ENCODE data around the gene SCART1. TPM values are rescaled to one million over a fixed set of nuclear protein-coding genes. Genes with fewer than 3 reads are reported as not detected.
"Not testable (repeated sequence)": the region's sequence is repeated elsewhere in the genome, so short reads cannot be mapped to it uniquely, and the experiment has no call there.

SCART1 gene
- total RNA-seq, 1 experiment from 2014 or later, result 1.1 TPM

GRCh38 chr10:133422807-133423771, 30.7 kb upstream of the SCART1 start:
- Mint-ChIP-seq H3K4me1 (no peaks in the 10 kb centered on the region), H3K36me3 (peaks cover 3% of the 10 kb centered on the region), H3K27ac (no peak overlapping the region), H3K9me3 (no peaks in the 10 kb centered on the region), H3K4me3 (peak overlapping the region; percentile 62), H3K27me3 (ENCODE audit: low read depth) (peaks cover 14% of the 10 kb centered on the region)
- TF ChIP-seq, protein P1, sequence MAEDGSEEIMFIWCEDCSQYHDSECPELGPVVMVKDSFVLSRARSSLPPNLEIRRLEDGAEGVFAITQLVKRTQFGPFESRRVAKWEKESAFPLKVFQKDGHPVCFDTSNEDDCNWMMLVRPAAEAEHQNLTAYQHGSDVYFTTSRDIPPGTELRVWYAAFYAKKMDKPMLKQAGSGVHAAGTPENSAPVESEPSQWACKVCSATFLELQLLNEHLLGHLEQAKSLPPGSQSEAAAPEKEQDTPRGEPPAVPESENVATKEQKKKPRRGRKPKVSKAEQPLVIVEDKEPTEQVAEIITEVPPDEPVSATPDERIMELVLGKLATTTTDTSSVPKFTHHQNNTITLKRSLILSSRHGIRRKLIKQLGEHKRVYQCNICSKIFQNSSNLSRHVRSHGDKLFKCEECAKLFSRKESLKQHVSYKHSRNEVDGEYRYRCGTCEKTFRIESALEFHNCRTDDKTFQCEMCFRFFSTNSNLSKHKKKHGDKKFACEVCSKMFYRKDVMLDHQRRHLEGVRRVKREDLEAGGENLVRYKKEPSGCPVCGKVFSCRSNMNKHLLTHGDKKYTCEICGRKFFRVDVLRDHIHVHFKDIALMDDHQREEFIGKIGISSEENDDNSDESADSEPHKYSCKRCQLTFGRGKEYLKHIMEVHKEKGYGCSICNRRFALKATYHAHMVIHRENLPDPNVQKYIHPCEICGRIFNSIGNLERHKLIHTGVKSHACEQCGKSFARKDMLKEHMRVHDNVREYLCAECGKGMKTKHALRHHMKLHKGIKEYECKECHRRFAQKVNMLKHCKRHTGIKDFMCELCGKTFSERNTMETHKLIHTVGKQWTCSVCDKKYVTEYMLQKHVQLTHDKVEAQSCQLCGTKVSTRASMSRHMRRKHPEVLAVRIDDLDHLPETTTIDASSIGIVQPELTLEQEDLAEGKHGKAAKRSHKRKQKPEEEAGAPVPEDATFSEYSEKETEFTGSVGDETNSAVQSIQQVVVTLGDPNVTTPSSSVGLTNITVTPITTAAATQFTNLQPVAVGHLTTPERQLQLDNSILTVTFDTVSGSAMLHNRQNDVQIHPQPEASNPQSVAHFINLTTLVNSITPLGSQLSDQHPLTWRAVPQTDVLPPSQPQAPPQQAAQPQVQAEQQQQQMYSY (CRISPR knock-in tag; IDR thresholded peaks at IDR 0.05), result peak; percentile 34; the same call in 1 of the 2 replicates
- TF ChIP-seq SP1 (CRISPR knock-in tag; conservative IDR thresholded peaks at IDR 0.05) (no peak), ZNF219 (CRISPR knock-in tag; IDR thresholded peaks at IDR 0.05; ENCODE audit: borderline replicate concordance) (no peak)
- ATAC-seq (peak; percentile 42), DNase-seq (ENCODE audit: low spot score) (no peak)
- CTCF ChIA-PET, result interaction anchor here (1.2 kb wide), 1 partner anchor 93 kb away, joined by 4 read pairs; no protein-coding TSS in a partner anchor
- POLR2A ChIA-PET, result no interaction called here

- peaks cover 14% of the 10 kb centered on the region for H3K27me3 Mint-ChIP-seq (ENCODE audit: low read depth)
- DNase-seq (ENCODE audit: low spot score); H3K4me1 Mint-ChIP-seq; H3K36me3 Mint-ChIP-seq; POLR2A ChIA-PET; H3K9me3 Mint-ChIP-seq; H3K27ac Mint-ChIP-seq; H3K4me3 Mint-ChIP-seq; CTCF ChIA-PET: not testable (repeated sequence)
- peak; percentile 10 for ATAC-seq
Measured at GRCh38 chr10:133424102-133424501, 29.6 kb upstream of the SCART1 start.

DNA sequence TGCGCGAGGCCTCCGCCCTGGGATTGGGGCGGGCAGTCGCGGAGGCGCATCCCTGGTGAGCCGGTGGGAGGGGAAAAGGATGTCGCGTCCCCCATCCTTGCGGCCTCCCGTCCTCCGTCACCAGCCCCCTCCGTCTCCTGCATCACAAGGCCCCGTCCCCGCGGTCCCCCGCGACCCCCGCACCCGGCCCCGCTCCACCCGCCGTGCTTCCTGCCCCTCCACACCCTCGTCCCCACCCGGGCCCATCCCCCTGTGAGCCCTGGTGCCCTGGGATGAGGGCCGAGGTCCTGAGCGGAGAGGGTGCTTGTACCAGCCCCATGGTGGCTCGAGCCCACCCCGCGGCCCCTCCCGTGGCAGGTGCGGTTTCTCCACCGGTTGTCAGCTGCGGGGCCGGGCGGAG, 29.1 kb upstream of the SCART1 start, which contains the start of gene SPRN:
Gene SPRN, minus strand, starts transcription at position 25 of the 400 bp plus-strand sequence. CDS start 944 bp downstream, outside the sequence.
- ATAC-seq; H3K36me3 Mint-ChIP-seq; H3K4me1 Mint-ChIP-seq; DNase-seq (ENCODE audit: low spot score); POLR2A ChIA-PET; CTCF ChIA-PET; H3K27ac Mint-ChIP-seq: not testable (repeated sequence)
- peaks cover 12% of the 10 kb centered on the region for H3K9me3 Mint-ChIP-seq
- peaks cover 14% of the 10 kb centered on the region for H3K27me3 Mint-ChIP-seq (ENCODE audit: low read depth)
- peak within 1 kb of the TSS; percentile 62 for H3K4me3 Mint-ChIP-seq

GRCh38 chr10:133429571-133429970, 24.2 kb upstream of the SCART1 start:
- DNase-seq (ENCODE audit: low spot score); ATAC-seq; H3K36me3 Mint-ChIP-seq; H3K27ac Mint-ChIP-seq; H3K27me3 Mint-ChIP-seq (ENCODE audit: low read depth); H3K4me3 Mint-ChIP-seq; POLR2A ChIA-PET; H3K4me1 Mint-ChIP-seq; CTCF ChIA-PET: not testable (repeated sequence)
- peaks cover 21% of the 10 kb centered on the region for H3K9me3 Mint-ChIP-seq

DNA sequence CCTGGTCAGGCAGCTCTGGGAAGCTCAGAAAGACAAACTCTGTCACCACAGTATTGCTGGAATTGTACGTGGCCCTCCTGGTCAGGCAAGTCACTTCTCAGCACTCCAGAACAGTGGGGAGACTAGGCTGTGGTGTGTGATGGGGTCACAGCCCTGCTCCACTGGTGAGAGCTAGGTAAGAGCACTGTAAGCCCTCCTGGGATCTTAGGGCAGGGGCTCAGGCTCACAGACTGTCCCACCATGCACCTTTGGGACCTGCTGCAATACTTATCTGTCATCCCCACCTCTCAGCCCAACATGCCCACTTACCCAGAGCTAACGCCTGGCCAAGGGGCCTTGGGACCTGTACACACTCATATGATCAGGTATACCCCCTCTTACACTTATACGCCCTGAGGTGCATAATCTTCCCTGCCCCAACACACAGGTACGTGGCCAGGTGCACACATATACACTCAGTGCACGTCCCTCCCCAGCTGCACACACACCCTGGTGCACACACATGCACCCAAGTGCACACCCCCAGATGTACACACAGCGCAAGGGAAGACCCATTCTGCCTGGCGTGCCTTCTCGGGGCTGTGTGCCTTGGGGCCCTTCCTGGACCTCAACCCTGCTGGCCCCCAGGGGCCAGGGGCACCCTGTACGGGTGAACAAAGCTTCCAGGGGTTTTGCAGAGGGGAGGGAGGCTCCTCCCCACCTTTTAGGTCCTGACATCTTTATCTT, 21.7 kb upstream of the SCART1 start:
- Mint-ChIP-seq H3K36me3 (peaks cover 13% of the 10 kb centered on the region), H3K9me3 (peaks cover 33% of the 10 kb centered on the region)
- H3K4me3 Mint-ChIP-seq; POLR2A ChIA-PET; CTCF ChIA-PET; H3K27ac Mint-ChIP-seq; ATAC-seq; H3K27me3 Mint-ChIP-seq (ENCODE audit: low read depth); H3K4me1 Mint-ChIP-seq; DNase-seq (ENCODE audit: low spot score): not testable (repeated sequence)

DNA sequence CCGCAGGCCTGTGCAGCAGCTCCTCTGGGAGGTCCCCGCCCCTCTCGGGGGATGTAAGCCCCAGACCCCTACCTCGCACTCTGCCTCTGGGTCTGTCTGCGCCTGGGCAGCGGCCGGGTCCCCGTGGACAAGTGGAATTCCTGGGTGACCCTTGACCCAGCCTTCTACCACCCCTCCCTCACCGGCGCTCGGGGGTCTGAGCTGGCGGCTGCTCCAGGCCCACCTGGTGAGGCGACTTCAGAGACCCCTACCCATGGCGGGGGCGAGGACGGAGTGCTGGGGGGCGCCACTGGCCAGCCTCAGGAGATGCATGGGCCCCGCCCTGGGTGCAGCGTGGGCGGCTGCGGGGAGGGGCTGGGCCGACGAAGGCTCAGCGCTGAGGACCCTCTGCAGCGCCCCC, 21.0 kb upstream of the SCART1 start:
- H3K27ac Mint-ChIP-seq; POLR2A ChIA-PET; H3K27me3 Mint-ChIP-seq (ENCODE audit: low read depth); CTCF ChIA-PET; ATAC-seq; DNase-seq (ENCODE audit: low spot score); H3K4me3 Mint-ChIP-seq; H3K4me1 Mint-ChIP-seq: not testable (repeated sequence)
- H3K9me3 Mint-ChIP-seq, result peaks cover 39% of the 10 kb centered on the region
- peaks cover 17% of the 10 kb centered on the region for H3K36me3 Mint-ChIP-seq
